ENCODE results near the gene KLHL2.
"Not testable (repeated sequence)": the region's sequence is repeated elsewhere in the genome, so short reads cannot be mapped to it uniquely, and the experiment has no call there.

The KLHL2 gene

GRCh38 chr4:165213991-165214709 is 6.8 kb downstream of the KLHL2 start:
- not testable (repeated sequence) for H3K36me3 ChIP-seq (ENCODE audit: control insufficient read depth, insufficient read depth, low read length); H3K9me3 ChIP-seq (ENCODE audit: control insufficient read depth, insufficient read depth, low read depth, low read length); H3K4me3 ChIP-seq (ENCODE audit: low read depth, low read length); H3K27ac ChIP-seq (ENCODE audit: low read depth, low read length); H3K27me3 ChIP-seq (ENCODE audit: control insufficient read depth, insufficient read depth, low read length); H3K9ac ChIP-seq (ENCODE audit: low read length)
- H3K4me1 ChIP-seq (ENCODE audit: control insufficient read depth, insufficient read depth, low read length) = peaks cover 17% of the 10 kb centered on the region

GRCh38 chr4:165215034-165215751 is 7.8 kb downstream of the KLHL2 start:
- not testable (repeated sequence) for H3K9ac ChIP-seq (ENCODE audit: low read length); H3K9me3 ChIP-seq (ENCODE audit: control insufficient read depth, insufficient read depth, low read depth, low read length); H3K36me3 ChIP-seq (ENCODE audit: control insufficient read depth, insufficient read depth, low read length); H3K4me3 ChIP-seq (ENCODE audit: low read depth, low read length); H3K27ac ChIP-seq (ENCODE audit: low read depth, low read length); H3K27me3 ChIP-seq (ENCODE audit: control insufficient read depth, insufficient read depth, low read length)
- peaks cover 14% of the 10 kb centered on the region; the same call in 1 of the 2 replicates for H3K4me1 ChIP-seq (ENCODE audit: control insufficient read depth, insufficient read depth, low read length)

GRCh38 chr4:165215761-165216487 is 8.6 kb downstream of the KLHL2 start:
- not testable (repeated sequence) for H3K36me3 ChIP-seq (ENCODE audit: control insufficient read depth, insufficient read depth, low read length); H3K9me3 ChIP-seq (ENCODE audit: control insufficient read depth, insufficient read depth, low read depth, low read length); H3K27me3 ChIP-seq (ENCODE audit: control insufficient read depth, insufficient read depth, low read length); H3K4me1 ChIP-seq (ENCODE audit: control insufficient read depth, insufficient read depth, low read length); H3K4me3 ChIP-seq (ENCODE audit: low read depth, low read length); H3K27ac ChIP-seq (ENCODE audit: low read depth, low read length); H3K9ac ChIP-seq (ENCODE audit: low read length)

GRCh38 chr4:165217325-165217724 is 10.0 kb downstream of the KLHL2 start:
- Histone ChIP-seq H3K9ac (ENCODE audit: low read length) (no peak overlapping the region), H3K4me1 (ENCODE audit: control insufficient read depth, insufficient read depth, low read length) (peaks cover 7% of the 10 kb centered on the region; the same call in 1 of the 2 replicates), H3K27ac (ENCODE audit: low read depth, low read length) (no peak overlapping the region), H3K4me3 (ENCODE audit: low read depth, low read length) (no peak overlapping the region), H3K27me3 (ENCODE audit: control insufficient read depth, insufficient read depth, low read length) (no peaks in the 10 kb centered on the region), H3K9me3 (ENCODE audit: control insufficient read depth, insufficient read depth, low read depth, low read length) (no peaks in the 10 kb centered on the region), H3K36me3 (ENCODE audit: control insufficient read depth, insufficient read depth, low read length) (no peaks in the 10 kb centered on the region)

- not testable (repeated sequence) for H3K9ac ChIP-seq (ENCODE audit: low read length); H3K36me3 ChIP-seq (ENCODE audit: control insufficient read depth, insufficient read depth, low read length); H3K4me3 ChIP-seq (ENCODE audit: low read depth, low read length); H3K27me3 ChIP-seq (ENCODE audit: control insufficient read depth, insufficient read depth, low read length); H3K27ac ChIP-seq (ENCODE audit: low read depth, low read length); H3K4me1 ChIP-seq (ENCODE audit: control insufficient read depth, insufficient read depth, low read length); H3K9me3 ChIP-seq (ENCODE audit: control insufficient read depth, insufficient read depth, low read depth, low read length)
Observed at GRCh38 chr4:165221306-165221705, 13.9 kb downstream of the KLHL2 start.

GRCh38 chr4:165221993-165222650 is 14.8 kb downstream of the KLHL2 start:
- not testable (repeated sequence) for H3K36me3 ChIP-seq (ENCODE audit: control insufficient read depth, insufficient read depth, low read length); H3K9ac ChIP-seq (ENCODE audit: low read length); H3K27me3 ChIP-seq (ENCODE audit: control insufficient read depth, insufficient read depth, low read length); H3K9me3 ChIP-seq (ENCODE audit: control insufficient read depth, insufficient read depth, low read depth, low read length); H3K4me1 ChIP-seq (ENCODE audit: control insufficient read depth, insufficient read depth, low read length); H3K4me3 ChIP-seq (ENCODE audit: low read depth, low read length); H3K27ac ChIP-seq (ENCODE audit: low read depth, low read length)

- H3K27ac ChIP-seq (ENCODE audit: low read depth, low read length) = no peak overlapping the region
- no peaks in the 10 kb centered on the region for H3K4me1 ChIP-seq (ENCODE audit: control insufficient read depth, insufficient read depth, low read length)
- no peaks in the 10 kb centered on the region; the same call in 1 of the 2 replicates for H3K36me3 ChIP-seq (ENCODE audit: control insufficient read depth, insufficient read depth, low read length)
Observed at GRCh38 chr4:165222651-165222994, 15.3 kb downstream of the KLHL2 start.

GRCh38 chr4:165227401-165227800 is 20.0 kb downstream of the KLHL2 start:
- H3K36me3 ChIP-seq (ENCODE audit: control insufficient read depth, insufficient read depth, low read length) = not testable (repeated sequence)

More at GRCh38 chr4:165222651-165222994, 15.3 kb downstream of the KLHL2 start:
- H3K9ac ChIP-seq (ENCODE audit: low read length) = no peak overlapping the region
- H3K4me3 ChIP-seq (ENCODE audit: low read depth, low read length) = no peak overlapping the region
- H3K9me3 ChIP-seq (ENCODE audit: control insufficient read depth, insufficient read depth, low read depth, low read length) = no peaks in the 10 kb centered on the region
- H3K27me3 ChIP-seq (ENCODE audit: control insufficient read depth, insufficient read depth, low read length) = no peaks in the 10 kb centered on the region

GRCh38 chr4:165229490-165230200 is 22.3 kb downstream of the KLHL2 start:
- H3K4me3 ChIP-seq (ENCODE audit: low read depth, low read length); H3K4me1 ChIP-seq (ENCODE audit: control insufficient read depth, insufficient read depth, low read length); H3K9me3 ChIP-seq (ENCODE audit: control insufficient read depth, insufficient read depth, low read depth, low read length); H3K27ac ChIP-seq (ENCODE audit: low read depth, low read length); H3K9ac ChIP-seq (ENCODE audit: low read length); H3K36me3 ChIP-seq (ENCODE audit: control insufficient read depth, insufficient read depth, low read length); H3K27me3 ChIP-seq (ENCODE audit: control insufficient read depth, insufficient read depth, low read length): not testable (repeated sequence)

More at GRCh38 chr4:165227401-165227800, 20.0 kb downstream of the KLHL2 start:
- H3K4me3 ChIP-seq (ENCODE audit: low read depth, low read length); H3K4me1 ChIP-seq (ENCODE audit: control insufficient read depth, insufficient read depth, low read length); H3K27me3 ChIP-seq (ENCODE audit: control insufficient read depth, insufficient read depth, low read length); H3K9me3 ChIP-seq (ENCODE audit: control insufficient read depth, insufficient read depth, low read depth, low read length); H3K9ac ChIP-seq (ENCODE audit: low read length); H3K27ac ChIP-seq (ENCODE audit: low read depth, low read length): not testable (repeated sequence)

GRCh38 chr4:165232623-165233433 is 25.5 kb downstream of the KLHL2 start:
- not testable (repeated sequence) for H3K27ac ChIP-seq (ENCODE audit: low read depth, low read length); H3K9ac ChIP-seq (ENCODE audit: low read length); H3K9me3 ChIP-seq (ENCODE audit: control insufficient read depth, insufficient read depth, low read depth, low read length); H3K36me3 ChIP-seq (ENCODE audit: control insufficient read depth, insufficient read depth, low read length); H3K27me3 ChIP-seq (ENCODE audit: control insufficient read depth, insufficient read depth, low read length); H3K4me1 ChIP-seq (ENCODE audit: control insufficient read depth, insufficient read depth, low read length); H3K4me3 ChIP-seq (ENCODE audit: low read depth, low read length)

Data from HUES6 (cell line).